H4 (cell line): ENCODE measurements around the gene ZC3HAV1L. TPM values are rescaled to one million over a fixed set of nuclear protein-coding genes. Genes with fewer than 3 reads are reported as not detected.
A peak's percentile ranks its signal among the peaks of the same experiment; 100 is the strongest.
"Not testable (repeated sequence)": the region's sequence is repeated elsewhere in the genome, so short reads cannot be mapped to it uniquely, and the experiment has no call there.

Source experiments
- DNase-seq: peaks from one replicate; pipeline ENCODE4 v3.0.0-alpha.2; 2015; ENCODE audit warnings: low spot score
- total RNA-seq: library from RNA; depleted of rRNA; stranded (reverse); fragments of >200 nt; shearing (Covaris generic); gene quantifications from 2 replicates; pipeline ENCODE4 v1.2.3, GENCODE V29; 2014; rRNA removed

Gene ZC3HAV1L, protein sequence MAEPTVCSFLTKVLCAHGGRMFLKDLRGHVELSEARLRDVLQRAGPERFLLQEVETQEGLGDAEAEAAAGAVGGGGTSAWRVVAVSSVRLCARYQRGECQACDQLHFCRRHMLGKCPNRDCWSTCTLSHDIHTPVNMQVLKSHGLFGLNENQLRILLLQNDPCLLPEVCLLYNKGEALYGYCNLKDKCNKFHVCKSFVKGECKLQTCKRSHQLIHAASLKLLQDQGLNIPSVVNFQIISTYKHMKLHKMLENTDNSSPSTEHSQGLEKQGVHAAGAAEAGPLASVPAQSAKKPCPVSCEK
- total RNA-seq, result 0.29 and 2.4 TPM in 2 replicates

DNA sequence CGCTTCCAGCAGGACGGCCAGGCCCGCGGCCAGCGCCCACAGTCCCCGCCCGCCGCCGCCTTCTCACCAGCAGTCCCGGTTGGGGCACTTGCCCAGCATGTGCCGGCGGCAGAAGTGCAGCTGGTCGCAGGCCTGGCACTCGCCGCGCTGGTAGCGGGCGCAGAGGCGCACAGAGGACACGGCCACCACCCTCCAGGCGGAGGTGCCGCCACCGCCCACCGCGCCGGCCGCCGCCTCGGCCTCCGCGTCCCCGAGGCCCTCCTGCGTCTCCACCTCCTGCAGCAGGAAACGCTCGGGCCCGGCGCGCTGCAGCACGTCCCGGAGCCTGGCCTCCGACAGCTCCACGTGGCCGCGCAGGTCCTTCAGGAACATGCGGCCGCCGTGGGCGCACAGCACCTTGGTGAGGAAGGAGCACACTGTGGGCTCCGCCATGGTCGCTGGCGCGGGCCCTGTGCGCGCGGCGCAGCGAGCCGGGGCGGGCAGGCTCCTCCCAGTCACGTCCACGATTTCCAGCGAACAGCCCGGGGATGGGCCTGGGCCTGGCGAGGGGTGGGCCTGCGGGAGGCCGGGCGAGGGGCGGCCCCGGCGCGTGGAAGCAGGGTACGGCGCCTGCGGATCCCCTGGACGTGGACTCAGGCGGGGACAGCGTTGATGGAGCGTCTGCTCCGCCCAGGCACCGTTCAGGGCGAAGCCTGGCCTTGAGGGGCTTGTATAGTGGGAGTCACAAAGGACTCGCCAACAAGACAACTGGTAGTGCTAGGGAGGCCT, at the start of gene ZC3HAV1L:
Gene ZC3HAV1L, minus strand, starts transcription at position 457 of the 768 bp plus-strand sequence. Its CDS starts 25 bp downstream, at position 432.
- DNase-seq, result no peak

DNA sequence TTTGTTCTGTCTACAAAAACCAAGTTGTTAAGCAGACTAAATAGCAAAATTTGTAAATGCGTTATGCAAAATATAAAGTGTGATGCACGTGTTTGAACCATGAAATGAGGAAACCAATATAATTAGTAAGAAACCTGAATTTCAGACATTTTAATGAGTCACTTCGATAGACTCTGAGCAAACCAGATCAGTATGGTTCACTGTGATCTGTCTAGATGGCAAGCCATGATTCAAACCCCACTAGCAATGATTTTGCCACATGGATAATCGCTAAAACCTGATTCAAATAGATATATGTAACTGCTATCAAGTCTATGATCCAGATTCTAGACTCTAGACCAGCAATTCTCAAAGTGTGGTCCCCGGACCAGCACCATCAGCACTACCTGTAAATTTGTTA, 48.9 kb upstream of the ZC3HAV1L start:
- DNase-seq, result no peak

DNA sequence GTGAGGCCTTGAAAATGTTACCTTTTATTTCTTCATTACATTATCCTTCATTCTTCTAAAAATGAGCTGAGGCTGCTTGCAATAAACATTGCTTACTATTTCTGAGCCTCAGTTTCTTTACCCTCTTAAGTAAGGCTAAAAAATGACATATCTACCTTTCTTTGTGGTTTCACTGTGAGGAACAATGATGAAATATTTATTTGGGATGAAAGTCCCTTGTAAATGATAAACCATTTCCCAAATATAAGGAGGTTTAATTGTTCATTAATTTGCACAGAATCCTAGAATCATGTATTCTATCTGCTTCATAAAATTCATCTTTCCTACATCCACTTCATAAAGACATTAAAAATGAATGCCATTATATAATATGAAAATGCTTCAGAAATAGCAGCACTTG, 45.7 kb upstream of the ZC3HAV1L start:
- no peak for DNase-seq

DNA sequence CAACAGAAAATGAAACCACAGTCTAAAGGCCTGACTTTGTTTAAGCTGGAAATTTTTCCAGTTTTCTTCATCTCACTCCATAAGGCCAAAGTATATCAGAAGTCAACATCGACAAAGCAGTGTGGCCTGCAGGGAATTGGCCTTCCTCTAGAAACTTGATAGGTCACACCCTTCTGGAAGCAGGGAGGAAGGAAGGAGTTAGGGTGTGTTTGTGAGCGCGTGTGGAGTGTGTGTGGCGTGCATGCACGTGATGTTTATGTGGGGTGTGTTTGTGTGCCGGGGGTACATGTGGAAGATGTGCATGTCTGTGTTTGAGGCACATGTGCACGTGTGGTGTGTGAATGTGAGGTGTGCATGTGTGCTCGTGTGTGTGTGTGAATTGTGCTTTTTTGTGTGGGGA, 45.1 kb upstream of the ZC3HAV1L start:
- DNase-seq, result no peak

DNA sequence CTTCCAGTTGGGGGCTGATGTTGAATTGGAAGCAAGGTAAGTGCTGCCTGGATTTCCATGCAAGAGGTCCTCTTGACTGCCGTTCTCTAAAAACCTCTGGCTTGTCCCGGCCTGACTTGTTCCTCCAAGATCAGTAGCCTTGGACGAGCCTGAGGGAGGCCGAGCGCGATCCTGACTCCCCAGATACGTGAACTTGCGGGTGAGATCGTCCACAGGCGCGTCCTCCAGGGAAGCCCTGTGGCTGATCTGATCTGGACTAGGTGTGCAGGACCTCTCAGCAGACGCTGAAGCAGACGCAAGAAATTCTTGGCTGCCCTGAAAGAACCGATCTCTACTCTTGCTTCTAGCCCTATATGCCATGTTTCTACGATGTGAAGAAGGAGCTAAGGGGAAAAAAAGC, 44.0 kb upstream of the ZC3HAV1L start:
- no peak for DNase-seq

DNA sequence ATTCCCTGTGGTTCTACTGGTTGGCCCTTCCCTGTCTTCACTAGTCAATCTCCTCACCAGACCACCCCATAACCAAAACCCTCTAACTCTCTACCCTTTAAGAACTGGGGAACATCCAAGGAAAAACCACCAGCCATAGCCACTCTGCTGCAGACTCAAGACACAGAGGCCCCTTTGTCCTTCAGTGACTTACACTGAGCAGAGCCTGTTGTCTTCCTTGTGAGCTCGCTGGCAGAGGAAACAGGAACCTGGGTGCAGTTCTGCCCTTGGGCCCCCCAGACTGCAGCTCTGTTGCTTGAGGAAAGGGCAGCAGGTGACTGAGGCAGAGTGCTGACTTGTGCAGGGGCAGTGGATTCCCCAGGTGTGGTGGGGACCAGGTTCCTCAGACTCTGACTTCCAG, 43.1 kb upstream of the ZC3HAV1L start:
- DNase-seq, result no peak

DNA sequence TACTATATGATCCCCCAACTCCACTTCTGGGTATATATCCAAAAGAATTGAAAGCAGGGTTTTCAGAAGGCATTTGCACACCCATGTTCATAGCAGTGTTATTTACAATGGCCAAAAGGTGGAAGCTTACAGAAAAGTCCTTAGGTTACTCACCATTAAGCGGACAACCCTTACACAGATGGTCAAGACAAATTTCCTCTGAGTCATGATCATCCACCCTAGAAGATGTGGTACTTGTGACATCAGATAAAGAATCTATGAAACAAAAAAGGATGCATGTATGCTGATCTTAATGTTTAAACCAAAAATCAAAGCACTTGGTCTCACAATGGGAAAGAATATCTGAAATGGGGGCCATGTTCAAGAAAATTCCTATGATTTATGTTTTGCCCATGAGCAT, 42.6 kb upstream of the ZC3HAV1L start:
- DNase-seq, result no peak

DNA sequence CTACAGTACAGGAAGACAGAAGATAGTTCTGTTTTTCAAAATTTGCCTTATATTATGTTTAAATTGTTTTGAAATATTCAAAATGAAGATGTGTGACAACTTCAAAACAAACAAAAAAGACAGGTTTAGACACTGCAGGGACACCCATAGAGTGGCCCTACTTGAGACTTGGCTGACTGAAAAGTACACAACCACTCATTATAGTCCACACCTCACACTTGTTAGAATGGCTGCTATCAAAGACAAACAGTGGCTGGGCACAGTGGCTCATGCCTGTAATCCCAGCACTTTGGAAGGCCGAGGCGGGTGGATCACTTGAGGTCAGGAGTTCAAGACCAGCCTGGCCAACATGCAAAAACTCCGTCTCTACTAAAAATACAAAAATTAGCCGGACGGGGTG, 41.9 kb upstream of the ZC3HAV1L start:
- not testable (repeated sequence) for DNase-seq

DNA sequence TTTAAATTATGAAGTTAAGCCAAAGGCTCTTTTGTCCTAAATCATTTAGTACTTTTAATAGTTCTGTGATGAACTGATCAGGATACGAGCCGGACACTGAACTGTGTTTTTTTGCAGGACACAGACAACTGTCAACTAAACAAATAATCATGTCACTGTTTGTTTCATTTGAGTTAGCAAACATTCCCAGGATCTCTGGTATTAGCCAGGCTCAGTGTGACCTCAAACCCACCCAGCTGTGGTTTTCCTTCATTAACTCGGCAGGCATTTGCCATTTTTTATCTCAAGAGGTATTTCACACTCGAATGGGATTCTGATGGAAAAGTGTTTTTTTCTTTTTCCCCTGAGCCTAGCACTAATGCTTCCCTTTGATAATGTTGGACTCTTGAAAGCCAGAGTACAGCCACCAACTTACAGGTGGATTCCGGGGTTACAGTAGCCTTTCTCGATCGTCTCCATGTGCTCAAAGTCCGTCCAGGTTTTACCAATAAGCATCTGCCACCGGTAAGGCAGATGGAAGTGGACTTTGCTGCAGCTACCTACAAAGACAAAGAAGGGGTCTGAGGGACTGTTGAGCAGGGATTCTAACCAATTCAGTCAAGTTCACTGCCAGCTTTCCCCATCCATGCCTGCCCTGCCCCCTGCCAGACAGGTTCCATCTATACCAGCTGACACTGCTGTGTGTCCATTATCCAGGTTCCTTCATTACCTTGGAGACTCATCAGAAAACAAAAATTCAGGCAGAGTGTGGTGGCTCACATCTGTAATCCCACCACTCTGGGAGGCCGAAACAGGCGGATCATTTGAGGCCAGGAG, 40.2 kb upstream of the ZC3HAV1L start:
- no peak for DNase-seq

DNA sequence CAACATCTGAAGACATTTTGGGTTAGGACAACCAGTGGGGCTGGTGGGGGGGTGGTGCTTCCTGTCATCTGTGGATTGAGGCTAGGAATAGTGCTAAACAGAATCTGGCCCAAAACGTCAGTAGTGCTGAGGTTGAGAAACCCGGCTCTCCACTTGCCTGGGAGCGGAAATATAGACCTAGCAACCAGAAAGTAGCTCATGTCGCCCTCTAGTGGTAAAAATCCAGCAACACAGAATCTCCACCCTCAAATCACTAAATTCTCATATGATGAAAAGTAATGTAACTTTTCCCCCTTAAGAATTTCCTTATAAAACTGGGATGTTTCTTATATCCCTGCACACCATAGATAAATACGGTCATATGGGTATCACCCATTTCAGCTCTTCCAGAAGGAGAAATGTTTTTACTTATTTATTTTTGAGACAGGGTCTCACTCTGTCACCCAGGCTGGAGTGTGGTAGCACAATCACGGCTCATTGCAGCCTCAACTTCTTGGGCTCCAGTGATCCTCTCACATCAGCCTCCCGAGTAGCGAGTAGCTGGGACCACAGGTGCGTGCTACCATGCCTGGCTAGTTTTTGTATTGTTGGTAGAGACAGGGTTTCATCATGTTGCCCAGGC, 39.3 kb upstream of the ZC3HAV1L start:
- peak; percentile 66 for DNase-seq

DNA sequence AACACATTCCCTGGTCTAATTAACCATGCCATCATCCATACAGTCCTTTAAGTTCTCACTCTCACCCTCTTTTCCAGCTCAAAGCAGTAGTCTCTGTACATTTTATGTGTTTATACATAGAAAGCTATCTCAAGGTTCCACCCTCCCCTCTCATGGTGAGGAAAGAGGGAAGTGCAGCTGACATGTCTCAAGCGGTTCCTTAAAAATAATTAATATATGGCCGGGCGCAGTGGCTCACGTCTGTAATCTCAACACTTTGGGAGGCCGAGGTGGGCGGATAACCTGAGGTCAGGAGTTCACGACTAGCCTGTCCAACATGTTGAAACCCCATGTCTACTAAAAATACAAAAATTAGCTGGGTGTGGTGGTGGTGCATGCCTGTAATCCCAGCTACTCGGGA, 37.0 kb upstream of the ZC3HAV1L start:
- no peak for DNase-seq

DNA sequence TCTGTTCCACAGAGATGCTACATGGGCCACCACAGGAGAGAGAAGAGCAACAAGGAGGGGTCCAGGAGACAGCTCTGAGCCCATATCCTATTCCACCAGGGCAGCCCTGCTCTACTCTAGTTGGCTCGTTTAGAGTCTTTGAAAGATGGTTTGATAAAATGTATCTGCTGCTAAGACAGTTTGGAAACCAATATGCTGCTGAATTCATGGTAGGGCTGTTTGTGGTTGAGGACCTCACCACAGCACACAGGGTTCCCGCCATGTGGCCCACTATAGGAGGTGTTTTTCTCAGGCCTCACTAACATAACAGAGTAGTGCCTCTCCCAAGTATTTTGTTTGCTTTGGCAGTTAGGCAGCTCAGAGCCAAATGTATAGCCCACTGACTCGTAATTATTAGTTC, 35.8 kb upstream of the ZC3HAV1L start:
- DNase-seq, result no peak

DNA sequence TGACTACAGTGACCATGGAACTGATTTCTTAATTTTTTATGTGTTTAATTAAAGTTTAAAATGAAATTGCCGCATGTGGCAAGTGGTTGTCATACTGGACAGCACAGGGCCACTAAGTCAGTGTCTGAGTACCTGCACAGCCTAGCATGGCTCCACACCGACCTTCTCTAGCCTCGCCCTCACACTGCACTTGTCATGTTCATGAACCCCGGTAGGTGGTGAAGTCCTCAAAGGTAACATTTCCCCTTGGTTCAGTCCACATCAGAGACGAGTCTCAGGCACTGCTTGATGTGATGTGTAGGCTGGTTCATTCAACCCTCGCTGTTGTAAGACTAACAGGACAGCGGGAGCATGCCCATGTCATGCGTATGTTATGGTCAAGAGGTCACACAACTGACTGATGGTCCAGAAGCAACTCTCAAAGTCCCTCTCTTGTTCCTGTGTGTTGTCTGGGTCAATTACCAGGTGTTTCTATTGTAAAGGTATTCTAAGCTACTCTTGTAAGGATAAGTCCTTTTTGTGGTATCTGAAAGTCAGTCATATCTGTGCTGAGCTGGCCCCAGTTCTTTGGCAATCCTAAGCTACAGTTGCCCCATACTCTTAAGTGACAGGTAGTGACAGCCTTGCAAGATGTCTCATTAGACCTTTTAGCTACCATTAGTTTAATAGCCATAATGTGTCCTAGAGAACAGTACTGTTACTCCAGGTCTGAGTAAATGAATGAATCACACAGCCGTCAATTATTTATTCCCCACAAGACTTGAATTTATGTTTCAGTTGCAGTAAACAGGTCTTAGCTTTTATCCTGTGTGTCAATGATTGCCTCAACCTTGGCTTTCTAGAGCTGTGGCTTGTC, 32.9 kb upstream of the ZC3HAV1L start:
- DNase-seq, result no peak

DNA sequence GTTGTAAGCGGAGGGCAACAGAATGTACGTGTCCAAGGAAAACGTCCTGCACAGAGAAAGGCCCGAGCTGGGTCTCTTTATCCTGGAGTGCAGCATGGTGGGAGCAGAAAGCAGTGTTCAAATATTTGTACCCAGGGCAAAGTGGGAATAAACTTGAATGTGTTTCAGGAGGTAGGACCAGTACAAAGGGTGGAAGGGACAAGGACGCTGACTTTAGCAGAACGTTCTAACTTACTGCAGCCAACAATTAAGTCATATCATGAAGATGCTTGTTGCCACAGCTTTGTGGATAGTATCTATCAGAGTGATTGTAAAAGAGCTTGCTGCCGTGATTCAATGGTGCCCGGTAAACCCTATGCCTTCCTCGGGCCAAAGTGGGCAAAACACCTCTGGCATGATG, 30.5 kb upstream of the ZC3HAV1L start:
- no peak for DNase-seq

DNA sequence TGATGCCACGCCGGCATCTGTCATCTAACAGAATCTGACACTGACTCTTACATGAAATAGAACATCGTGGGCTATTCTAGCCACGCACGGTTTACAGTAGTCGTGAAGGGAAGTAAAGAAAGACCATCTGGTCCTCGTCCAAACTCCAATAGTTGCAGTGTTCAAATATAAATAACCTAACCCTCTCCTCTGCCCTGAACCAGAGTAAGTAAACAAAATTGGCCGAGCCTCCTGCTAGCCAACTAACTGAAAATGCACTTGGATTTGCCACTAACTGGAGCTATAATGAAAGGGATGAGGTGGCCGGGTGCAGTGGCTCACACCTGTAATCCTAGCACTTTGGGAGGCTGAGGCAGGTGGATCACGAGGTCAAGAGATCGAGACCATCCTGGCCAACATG, 29.5 kb upstream of the ZC3HAV1L start:
- DNase-seq, result no peak

DNA sequence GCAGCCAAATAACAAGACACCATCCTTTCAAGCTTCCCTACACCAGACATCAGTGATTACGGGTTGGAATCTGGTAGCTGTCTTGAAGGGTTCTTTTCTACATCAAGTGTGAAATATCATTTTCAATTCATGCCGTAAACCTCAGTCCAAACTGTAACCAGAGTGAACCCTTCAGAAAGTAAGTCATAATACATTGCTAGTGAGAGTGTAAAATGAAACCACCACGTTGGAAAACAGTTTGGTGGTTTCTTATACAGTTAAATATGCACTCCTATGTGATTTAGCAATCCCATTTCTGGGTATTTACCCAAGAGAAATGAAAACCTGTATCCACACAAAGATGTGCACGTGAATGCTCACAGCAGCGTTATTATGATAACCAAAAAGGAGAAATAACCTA, 25.6 kb upstream of the ZC3HAV1L start:
- DNase-seq, result no peak

DNA sequence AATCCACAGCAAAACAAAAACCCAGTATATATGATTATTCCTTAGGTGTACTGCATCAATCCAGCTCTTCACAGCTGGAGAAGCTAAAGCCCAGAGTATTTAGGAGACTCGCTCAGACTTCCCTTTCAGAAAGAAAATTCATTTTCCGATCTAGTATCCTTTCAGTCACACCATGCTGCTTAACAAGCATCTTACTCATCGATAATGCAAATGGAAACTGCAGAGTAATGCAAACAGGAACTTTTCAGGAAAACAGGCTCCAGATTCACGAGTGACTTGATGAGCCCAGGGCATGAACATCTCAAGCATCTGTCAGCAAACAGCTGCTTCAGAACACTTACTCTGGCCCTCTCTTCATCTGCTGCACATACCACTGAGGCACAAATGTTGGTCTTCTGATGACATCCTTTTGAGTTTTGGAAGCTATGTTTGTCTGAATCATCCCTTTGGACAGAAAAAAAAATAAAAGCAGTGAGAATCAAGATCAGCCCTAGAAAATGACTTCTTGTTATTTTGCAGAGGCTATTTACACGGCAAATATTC, 24.9 kb upstream of the ZC3HAV1L start:
- DNase-seq, result no peak

DNA sequence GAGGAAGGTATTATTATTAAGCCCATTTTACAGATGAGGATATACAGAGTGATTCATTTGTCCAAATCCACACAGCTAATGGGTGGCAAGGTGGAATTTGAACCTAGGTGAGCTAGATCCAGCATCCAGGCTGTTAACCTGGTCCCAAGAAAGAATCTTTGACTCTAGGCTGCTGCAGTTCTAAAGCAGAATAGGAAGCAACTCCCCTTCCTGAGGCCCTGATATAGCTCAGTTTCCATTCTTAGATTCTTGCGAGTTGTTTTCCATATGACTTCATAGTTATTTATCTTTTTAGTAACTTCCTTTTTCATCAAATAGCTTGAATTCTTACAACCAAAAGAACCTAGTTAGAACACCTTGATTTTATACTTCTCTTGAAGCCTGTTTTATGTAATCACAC, 24.1 kb upstream of the ZC3HAV1L start:
- DNase-seq, result no peak

DNA sequence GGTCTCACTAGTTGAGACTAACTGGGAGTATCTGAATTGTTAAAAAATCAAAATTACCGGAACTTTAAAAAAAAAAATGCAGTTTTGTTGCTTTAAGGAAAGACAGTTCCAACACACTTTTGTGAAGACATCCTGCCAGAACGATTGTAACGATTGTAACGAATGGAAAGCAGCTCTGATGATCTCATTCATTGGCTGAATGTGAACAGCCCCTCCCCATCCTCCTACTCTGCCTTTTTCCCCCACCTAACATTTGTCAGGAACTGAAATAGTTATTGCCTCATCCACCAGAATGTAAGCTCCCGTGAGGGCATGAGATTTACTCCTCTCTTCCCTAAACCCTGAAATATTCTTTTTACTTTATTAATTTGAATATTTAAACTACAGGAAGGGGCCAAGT, 23.1 kb upstream of the ZC3HAV1L start:
- DNase-seq, result no peak

DNA sequence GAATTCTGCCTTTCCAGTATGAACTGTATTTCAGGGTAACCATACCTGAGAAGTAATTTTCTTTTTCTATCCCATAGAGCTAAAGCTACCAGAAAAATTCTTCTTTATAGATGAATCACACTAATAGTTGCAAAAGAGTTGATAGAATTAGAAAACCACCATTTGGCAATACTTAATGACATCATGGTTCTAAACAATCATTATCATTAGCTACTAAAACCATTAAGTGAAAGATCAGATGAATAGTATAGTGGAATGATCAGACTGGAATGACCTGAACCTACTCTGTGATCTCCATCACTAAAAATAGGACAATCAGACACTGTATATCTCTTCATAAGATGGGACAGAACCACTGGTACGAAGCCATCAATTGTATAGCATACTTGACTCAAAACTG, 19.8 kb upstream of the ZC3HAV1L start:
- no peak for DNase-seq

DNA sequence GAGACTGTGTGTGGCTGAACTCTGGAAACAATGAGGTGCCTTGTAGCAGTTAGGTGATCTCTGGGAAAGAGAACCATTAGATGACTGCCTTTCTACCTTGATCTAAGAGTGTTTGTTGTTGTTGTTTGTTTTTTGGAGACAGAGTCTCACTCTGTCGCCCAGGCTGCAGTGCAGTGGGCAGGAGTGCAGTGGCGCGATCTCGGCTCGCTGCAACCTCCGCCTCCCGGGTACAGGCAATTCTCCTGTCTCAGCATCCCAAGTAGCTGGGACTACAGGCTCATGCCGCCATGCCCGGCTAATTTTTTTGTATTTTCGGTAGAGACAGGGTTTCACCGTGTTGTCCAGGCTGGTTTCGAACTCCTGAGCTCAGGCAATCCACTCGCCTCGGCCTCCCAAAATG, 18.8 kb upstream of the ZC3HAV1L start:
- not testable (repeated sequence) for DNase-seq
